Astrocyte (in vitro differentiated cells and primary cell): Measurements from ENCODE around the gene MICAL3. TPM values are rescaled to one million over a fixed set of nuclear protein-coding genes. Genes with fewer than 3 reads are reported as not detected.
"Not testable (repeated sequence)": the region's sequence is repeated elsewhere in the genome, so short reads cannot be mapped to it uniquely, and the experiment has no call there.

Experiments
- DNase-seq: peaks from one replicate; pipeline ENCODE4 v3.0.0-alpha.2; 2010; ENCODE audit warnings: low read depth
- FAIRE-seq: peaks from 2 replicates; lab custom pipeline; 2011; peaks lifted over from hg19 to GRCh38; lab: Jason Lieb, UNC
- H2AFZ ChIP-seq: 2 replicates; pipeline ENCODE4 v1.6.0; 2012; ENCODE audit warnings: low read depth, low read length, inconsistent platforms
- H3K27ac ChIP-seq: 2 replicates; pipeline ENCODE4 v1.5.1; 2011; ENCODE audit warnings: low read depth, low read length, inconsistent platforms
- H3K27me3 ChIP-seq: 2 replicates; pipeline ENCODE4 v1.6.0; 2011; ENCODE audit warnings: low read length, inconsistent platforms; ENCODE audit not compliant: insufficient read depth
- H3K36me3 ChIP-seq: 2 replicates; pipeline ENCODE4 v1.5.1; 2011; ENCODE audit warnings: low read length, inconsistent platforms; ENCODE audit not compliant: insufficient read depth
- H3K4me1 ChIP-seq: 2 replicates; pipeline ENCODE4 v1.5.1; 2011; ENCODE audit warnings: low read length, inconsistent platforms; ENCODE audit not compliant: insufficient read depth
- H3K4me2 ChIP-seq: 2 replicates; pipeline ENCODE4 v1.6.0; 2012; ENCODE audit warnings: low read length, inconsistent platforms
- H3K4me3 ChIP-seq: 2 replicates; pipeline ENCODE4 v1.5.1; 2011; ENCODE audit warnings: low read depth, mild to moderate bottlenecking, low read length, inconsistent platforms; ENCODE audit not compliant: insufficient read depth
- H3K79me2 ChIP-seq: 2 replicates; pipeline ENCODE4 v1.6.0; 2012; ENCODE audit warnings: mild to moderate bottlenecking, low read length, inconsistent platforms; ENCODE audit not compliant: insufficient read depth
- H3K9ac ChIP-seq: 2 replicates; pipeline ENCODE4 v1.6.0; 2012; ENCODE audit warnings: mild to moderate bottlenecking, low read length, inconsistent platforms
- H3K9me3 ChIP-seq: 2 replicates; pipeline ENCODE4 v1.5.1; 2012; ENCODE audit warnings: low read depth, mild to moderate bottlenecking, low read length, inconsistent platforms; ENCODE audit not compliant: insufficient read depth
- H4K20me1 ChIP-seq: 2 replicates; pipeline ENCODE4 v1.6.0; 2012; ENCODE audit warnings: low read length, inconsistent platforms; ENCODE audit not compliant: insufficient read depth
- H3K27ac Mint-ChIP-seq: one replicate; pipeline ENCODE4 v1.8.0; 2021; ENCODE audit warnings: mild to moderate bottlenecking, mixed read lengths; ENCODE audit not compliant: unreplicated experiment
- H3K27me3 Mint-ChIP-seq: one replicate; pipeline ENCODE4 v1.8.0; 2021; ENCODE audit warnings: low read depth, mixed read lengths; ENCODE audit not compliant: unreplicated experiment
- H3K36me3 Mint-ChIP-seq: one replicate; pipeline ENCODE4 v1.8.0; 2021; ENCODE audit warnings: low read depth, mixed read lengths; ENCODE audit not compliant: unreplicated experiment
- H3K4me1 Mint-ChIP-seq: one replicate; pipeline ENCODE4 v1.8.0; 2021; ENCODE audit warnings: low read depth, mixed read lengths; ENCODE audit not compliant: unreplicated experiment
- H3K4me3 Mint-ChIP-seq: one replicate; pipeline ENCODE4 v1.8.0; 2021; ENCODE audit warnings: mild to moderate bottlenecking, moderate library complexity, mixed read lengths; ENCODE audit not compliant: unreplicated experiment
- H3K9me3 Mint-ChIP-seq: one replicate; pipeline ENCODE4 v1.8.0; 2021; ENCODE audit warnings: mild to moderate bottlenecking, mixed read lengths; ENCODE audit not compliant: unreplicated experiment
- EZH2 ChIP-seq: IDR thresholded peaks from 2 replicates; pipeline ENCODE4 v1.6.1; 2012; ENCODE audit warnings: mild to moderate bottlenecking, low read length, inconsistent platforms; ENCODE audit not compliant: insufficient read depth
- total RNA-seq: library from RNA; stranded (reverse); gene quantifications from 2 replicates; pipeline ENCODE4 v1.2.1, GENCODE V29; 2021
- TF ChIP-seq, protein P1 (sequence below): IDR thresholded peaks from 2 replicates; pipeline ENCODE4 v1.5.1; 2011; ENCODE audit warnings: low read depth, mild to moderate bottlenecking, inconsistent platforms, low read length, moderate library complexity; ENCODE audit not compliant: insufficient read depth

MICAL3 gene
- total RNA-seq, 1 donor from 2014 or later = 113 TPM

DNA sequence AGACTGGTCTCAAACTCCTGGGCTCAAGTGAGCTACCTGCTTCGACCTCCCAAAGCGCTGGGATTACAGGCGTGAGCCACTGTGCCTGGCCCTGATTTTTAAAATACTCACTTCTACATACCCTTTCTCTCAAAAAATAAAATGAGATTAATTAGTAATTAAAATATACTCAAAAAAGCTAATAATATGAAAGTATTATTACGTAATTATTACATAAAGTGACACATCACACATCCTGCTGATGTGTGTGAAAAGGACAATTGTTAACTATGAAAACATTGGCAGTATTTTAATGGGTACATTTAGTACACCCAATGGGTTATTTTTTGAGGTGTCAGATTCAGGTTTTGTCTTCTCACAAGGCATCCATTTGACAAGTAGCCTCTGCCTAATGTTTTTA is 21.4 kb upstream of the MICAL3 start:
- no peak for FAIRE-seq

DNA sequence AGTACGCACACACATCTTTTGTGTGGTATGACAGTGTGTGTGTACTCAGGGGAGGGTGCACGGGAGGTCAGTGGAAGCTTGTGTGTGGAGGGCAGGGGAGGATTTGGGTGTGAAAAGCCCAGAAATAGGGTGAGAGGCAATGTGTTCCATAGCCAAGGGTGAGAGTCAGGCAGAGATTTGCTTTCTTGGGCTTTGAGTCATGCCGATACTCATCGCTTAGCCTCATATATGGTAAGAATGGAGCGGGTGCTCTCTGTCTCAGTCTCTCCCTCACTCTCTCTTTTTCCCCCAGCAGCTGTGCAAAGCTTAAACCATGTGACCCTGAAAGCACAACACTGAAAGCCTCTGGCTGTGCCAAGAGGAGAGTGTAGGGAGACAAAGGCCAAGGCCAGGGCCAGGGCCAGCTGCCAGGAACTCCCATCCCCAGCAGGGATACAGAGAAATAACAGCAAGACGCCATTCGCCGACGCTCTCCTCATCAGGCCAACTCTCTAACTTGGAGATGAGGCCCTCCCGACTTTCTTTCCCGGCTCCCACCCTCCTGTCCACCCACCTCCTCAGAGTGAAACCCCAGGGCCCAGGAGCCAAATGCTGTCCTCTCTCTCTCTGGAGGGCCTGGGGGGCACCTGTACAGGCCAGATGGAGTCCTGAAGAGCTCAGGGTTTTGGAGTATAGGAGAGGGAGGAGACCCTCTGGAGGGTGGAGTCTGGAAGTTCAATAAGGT is 20.3 kb upstream of the MICAL3 start:
- H3K36me3 ChIP-seq = no peaks in the 10 kb centered on the region
- H3K9ac ChIP-seq = no peak overlapping the region
- Mint-ChIP-seq H3K4me3 (no peak overlapping the region), H3K4me1 (peaks cover 5% of the 10 kb centered on the region), H3K9me3 (no peaks in the 10 kb centered on the region), H3K27ac (peak overlapping the region; percentile 10), H3K27me3 (peaks cover 3% of the 10 kb centered on the region), H3K36me3 (no peaks in the 10 kb centered on the region)
- no peaks in the 10 kb centered on the region for H3K27me3 ChIP-seq
- no peaks in the 10 kb centered on the region for H3K79me2 ChIP-seq
- H4K20me1 ChIP-seq = no peaks in the 10 kb centered on the region
- no peak overlapping the region for H3K4me3 ChIP-seq
- H3K9me3 ChIP-seq = no peaks in the 10 kb centered on the region
- FAIRE-seq (no peak), DNase-seq (peak; percentile 45)
- TF ChIP-seq, protein P1, sequence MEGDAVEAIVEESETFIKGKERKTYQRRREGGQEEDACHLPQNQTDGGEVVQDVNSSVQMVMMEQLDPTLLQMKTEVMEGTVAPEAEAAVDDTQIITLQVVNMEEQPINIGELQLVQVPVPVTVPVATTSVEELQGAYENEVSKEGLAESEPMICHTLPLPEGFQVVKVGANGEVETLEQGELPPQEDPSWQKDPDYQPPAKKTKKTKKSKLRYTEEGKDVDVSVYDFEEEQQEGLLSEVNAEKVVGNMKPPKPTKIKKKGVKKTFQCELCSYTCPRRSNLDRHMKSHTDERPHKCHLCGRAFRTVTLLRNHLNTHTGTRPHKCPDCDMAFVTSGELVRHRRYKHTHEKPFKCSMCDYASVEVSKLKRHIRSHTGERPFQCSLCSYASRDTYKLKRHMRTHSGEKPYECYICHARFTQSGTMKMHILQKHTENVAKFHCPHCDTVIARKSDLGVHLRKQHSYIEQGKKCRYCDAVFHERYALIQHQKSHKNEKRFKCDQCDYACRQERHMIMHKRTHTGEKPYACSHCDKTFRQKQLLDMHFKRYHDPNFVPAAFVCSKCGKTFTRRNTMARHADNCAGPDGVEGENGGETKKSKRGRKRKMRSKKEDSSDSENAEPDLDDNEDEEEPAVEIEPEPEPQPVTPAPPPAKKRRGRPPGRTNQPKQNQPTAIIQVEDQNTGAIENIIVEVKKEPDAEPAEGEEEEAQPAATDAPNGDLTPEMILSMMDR = no peak
- TF ChIP-seq EZH2 = no peak
- H3K4me2 ChIP-seq = peak overlapping the region; percentile 50
- H3K27ac ChIP-seq = no peak overlapping the region
- peaks cover 9% of the 10 kb centered on the region for H3K4me1 ChIP-seq
- H2AFZ ChIP-seq = peak overlapping the region; percentile 67

More for the DNA sequence above, 21.4 kb upstream of the MICAL3 start:
- Mint-ChIP-seq H3K4me3 (no peak overlapping the region), H3K27ac (no peak overlapping the region), H3K27me3 (peaks cover 3% of the 10 kb centered on the region), H3K9me3 (no peaks in the 10 kb centered on the region), H3K4me1 (peaks cover 5% of the 10 kb centered on the region), H3K36me3 (no peaks in the 10 kb centered on the region)
- H4K20me1 ChIP-seq = no peaks in the 10 kb centered on the region
- H3K36me3 ChIP-seq = no peaks in the 10 kb centered on the region
- no peaks in the 10 kb centered on the region for H3K27me3 ChIP-seq
- no peaks in the 10 kb centered on the region for H3K79me2 ChIP-seq
- peaks cover 9% of the 10 kb centered on the region for H3K4me1 ChIP-seq
- no peak overlapping the region for H3K27ac ChIP-seq
- H3K9ac ChIP-seq = no peak overlapping the region
- H3K4me3 ChIP-seq = no peak overlapping the region
- H2AFZ ChIP-seq = no peak overlapping the region
- TF ChIP-seq, protein P1 = no peak
- no peaks in the 10 kb centered on the region for H3K9me3 ChIP-seq
- H3K4me2 ChIP-seq = no peak overlapping the region
- DNase-seq = no peak

DNA sequence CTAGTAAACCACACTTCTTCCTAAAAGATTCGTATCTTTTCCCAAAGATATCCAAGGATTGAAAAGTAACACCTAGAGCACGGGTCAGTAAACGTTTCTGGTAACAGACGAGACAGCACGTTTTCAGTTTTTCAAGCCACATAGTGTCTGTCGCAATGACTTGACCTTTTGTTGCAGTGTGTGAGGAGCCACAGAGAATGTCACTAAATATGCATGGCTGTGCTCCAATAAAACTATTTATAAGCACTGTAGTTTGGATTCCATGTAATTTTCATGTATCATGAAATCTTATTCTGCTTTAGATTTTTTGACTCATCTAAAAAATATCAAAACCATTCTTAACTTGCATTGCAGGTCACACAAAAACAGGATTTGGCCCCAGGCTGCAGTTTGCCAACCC is 18.3 kb upstream of the MICAL3 start:
- no peak overlapping the region for H2AFZ ChIP-seq

DNA sequence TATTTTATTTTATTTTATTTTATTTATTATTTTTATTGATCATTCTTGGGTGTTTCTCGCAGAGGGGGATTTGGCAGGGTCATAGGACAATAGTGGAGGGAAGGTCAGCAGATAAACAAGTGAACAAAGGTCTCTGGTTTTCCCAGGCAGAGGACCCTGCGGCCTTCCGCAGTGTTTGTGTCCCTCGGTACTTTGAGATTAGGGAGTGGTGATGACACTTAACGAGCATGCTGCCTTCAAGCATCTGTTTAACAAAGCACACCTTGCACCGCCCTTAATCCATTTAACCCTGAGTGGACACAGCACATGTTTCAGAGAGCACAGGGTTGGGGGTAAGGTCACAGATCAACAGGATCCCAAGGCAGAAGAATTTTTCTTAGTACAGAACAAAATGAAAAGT is 16.5 kb upstream of the MICAL3 start:
- not testable (repeated sequence) for H3K9ac ChIP-seq, FAIRE-seq, H3K27ac ChIP-seq, H4K20me1 ChIP-seq, H3K36me3 ChIP-seq, H3K27ac Mint-ChIP-seq, H3K9me3 Mint-ChIP-seq, H3K79me2 ChIP-seq, H3K9me3 ChIP-seq, H3K27me3 ChIP-seq, H2AFZ ChIP-seq, H3K4me3 ChIP-seq, H3K4me3 Mint-ChIP-seq, H3K4me1 Mint-ChIP-seq, DNase-seq, H3K4me2 ChIP-seq, H3K27me3 Mint-ChIP-seq, H3K36me3 Mint-ChIP-seq
- H3K4me1 ChIP-seq = peaks cover 12% of the 10 kb centered on the region

More for the DNA sequence above, 18.3 kb upstream of the MICAL3 start:
- Histone ChIP-seq H3K27me3 (no peaks in the 10 kb centered on the region), H3K4me1 (peaks cover 12% of the 10 kb centered on the region), H3K79me2 (no peaks in the 10 kb centered on the region), H3K4me3 (no peak overlapping the region), H3K36me3 (no peaks in the 10 kb centered on the region), H3K9ac (no peak overlapping the region), H3K4me2 (no peak overlapping the region), H3K9me3 (no peaks in the 10 kb centered on the region), H4K20me1 (no peaks in the 10 kb centered on the region), H3K27ac (no peak overlapping the region)
- DNase-seq (no peak), FAIRE-seq (no peak)
- H3K4me1 Mint-ChIP-seq = peaks cover 5% of the 10 kb centered on the region
- peaks cover 2% of the 10 kb centered on the region for H3K9me3 Mint-ChIP-seq
- no peaks in the 10 kb centered on the region for H3K36me3 Mint-ChIP-seq
- no peak overlapping the region for H3K27ac Mint-ChIP-seq
- no peak overlapping the region for H3K4me3 Mint-ChIP-seq
- H3K27me3 Mint-ChIP-seq = no peaks in the 10 kb centered on the region
- TF ChIP-seq EZH2 = no peak
- TF ChIP-seq, protein P1 = no peak
